ENCODE measurements around the gene GPR3.
A peak's percentile ranks its signal among the peaks of the same experiment; 100 is the strongest.

The GPR3 gene

DNA sequence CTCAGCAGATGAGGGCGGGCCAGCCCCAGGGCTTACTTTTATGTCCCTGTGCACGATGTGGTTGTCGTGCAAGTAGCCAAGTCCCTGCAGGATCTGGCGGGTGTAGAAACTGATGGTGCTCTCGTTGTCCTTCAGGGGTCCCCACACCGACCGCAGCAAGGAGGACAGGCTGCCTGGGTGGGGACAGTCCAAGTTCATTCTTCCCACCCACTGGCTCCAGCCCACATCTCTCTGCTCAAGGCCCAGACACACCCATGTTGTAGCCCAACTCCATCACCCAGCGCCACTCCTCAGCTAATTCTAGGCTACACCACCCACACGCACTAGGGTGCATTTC, 32.6 kb upstream of the GPR3 start:
- DNase-seq, result no peak

DNA sequence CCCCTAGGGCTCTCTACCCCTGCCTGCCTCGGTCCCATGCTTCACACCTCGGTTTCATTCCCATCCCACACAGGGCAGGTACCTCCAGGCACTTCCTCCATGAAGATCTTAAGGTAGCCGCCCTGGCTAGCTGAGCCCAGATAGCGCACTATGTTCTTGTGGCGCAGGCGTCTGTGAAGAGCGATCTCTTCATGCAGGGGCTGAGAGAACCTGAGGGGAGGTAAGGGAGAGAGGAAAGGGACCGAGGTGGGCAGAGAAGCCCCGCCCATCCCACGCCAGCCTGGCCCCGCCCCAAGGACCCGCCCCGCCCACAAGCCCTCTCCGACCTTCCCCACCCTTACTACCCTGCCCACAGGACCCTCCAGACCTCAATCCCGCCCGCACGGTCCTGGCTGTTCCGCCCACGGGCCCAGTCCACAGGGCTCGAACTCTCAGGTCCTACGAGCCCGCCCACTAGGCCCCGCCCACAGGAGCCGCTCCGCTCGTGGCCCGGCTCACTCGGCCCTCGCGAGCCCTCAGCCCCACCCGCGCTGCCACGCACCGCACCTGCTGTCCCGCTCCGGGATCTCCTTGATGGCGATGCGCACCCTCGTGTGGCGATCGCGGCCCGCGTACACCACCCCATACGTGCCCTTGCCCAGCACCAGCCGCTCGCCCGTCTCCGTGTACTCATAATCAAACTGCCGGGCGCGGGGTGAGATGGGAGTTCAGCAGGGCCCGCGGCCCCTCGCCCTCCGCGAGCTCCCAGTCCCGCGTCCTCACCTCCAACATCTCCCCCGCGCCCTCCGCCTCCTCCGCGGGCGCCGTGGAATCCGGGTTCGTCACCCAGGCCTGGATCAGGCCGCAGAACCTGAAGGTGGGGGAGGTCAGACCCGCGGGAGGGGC, 32.0 kb upstream of the GPR3 start:
- peak; percentile 37 for DNase-seq

DNA sequence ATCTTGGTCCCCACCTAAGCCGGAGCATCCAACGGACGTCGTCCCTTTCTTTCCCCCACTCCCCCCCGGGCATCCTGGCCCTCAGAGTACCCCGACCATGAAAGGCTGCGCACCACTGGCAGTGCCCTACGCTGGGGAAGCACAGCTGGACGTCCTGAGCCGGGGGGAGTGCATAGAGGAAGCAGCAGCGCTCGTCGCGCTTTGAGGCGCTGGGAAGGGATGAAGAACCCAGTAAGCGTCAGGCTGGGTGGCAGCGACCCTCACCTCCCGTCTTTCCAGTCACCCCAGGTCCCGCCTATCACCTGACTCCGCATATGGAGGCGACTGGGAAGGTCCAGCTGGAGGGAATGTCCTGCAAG, 31.4 kb upstream of the GPR3 start:
- DNase-seq, result no peak

DNA sequence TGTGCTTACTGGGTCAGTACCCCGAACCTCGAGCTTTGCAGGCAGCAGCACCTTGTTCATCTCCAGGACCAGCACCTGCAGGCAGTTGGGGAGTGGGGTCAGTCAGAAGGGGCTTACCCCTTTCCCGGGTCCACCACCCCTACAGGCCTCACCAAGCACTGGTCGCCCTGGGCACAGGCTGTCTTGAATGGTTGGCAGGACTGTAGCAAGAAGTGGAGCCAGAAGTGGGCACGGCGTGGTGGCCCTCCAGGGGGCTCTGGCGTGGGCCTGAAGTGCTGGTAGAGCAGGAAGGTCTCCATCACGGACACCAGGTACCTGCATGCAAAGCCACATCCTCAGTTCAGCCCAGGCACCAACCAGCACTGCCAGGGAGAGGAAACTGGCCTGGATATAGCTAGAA, 30.9 kb upstream of the GPR3 start:
- no peak for DNase-seq

DNA sequence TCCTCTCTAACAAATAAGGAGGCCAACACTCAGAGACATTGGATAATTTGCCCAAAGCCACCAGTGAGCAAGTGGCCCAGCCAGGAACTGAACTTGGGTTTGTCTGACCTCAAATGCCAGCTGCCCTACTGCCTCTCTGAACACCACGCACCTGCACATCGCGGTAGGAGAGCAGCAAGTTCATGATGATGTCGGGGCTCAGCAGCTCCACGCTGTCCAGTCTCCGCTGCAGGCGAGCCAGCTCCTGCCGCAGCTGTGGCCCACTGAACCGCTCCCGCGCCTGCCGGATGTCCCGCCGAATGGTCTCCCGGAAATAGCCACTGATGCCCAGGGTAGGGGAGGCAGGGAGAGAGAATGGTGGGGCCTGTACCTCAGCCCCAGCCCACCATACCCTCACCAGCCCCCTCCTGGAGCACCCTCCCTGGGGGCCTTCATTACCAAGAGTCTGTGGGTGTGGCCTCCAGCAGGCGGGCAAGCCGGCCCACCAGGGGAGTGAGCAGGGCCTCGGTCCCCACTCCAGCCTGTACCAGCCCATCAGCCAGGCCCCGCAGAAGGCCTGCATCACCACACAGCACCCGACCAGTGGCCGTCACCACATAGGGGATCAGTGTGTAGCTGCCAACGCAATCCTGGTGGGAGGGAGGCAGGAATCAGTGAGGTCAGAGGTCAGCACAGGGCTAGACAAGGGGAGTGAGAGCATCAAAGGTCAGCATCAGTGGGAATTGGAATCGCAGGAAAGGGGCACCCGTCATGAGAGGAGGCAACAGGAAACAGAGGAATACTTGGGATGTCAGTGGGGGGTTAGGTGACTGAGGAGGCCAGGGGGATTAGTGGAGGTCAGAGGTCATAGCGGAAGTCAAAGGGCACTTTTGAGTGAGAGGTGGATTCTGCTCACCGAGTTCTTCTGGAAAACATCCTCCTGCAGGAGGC, 28.4 kb upstream of the GPR3 start:
- DNase-seq, result no peak

DNA sequence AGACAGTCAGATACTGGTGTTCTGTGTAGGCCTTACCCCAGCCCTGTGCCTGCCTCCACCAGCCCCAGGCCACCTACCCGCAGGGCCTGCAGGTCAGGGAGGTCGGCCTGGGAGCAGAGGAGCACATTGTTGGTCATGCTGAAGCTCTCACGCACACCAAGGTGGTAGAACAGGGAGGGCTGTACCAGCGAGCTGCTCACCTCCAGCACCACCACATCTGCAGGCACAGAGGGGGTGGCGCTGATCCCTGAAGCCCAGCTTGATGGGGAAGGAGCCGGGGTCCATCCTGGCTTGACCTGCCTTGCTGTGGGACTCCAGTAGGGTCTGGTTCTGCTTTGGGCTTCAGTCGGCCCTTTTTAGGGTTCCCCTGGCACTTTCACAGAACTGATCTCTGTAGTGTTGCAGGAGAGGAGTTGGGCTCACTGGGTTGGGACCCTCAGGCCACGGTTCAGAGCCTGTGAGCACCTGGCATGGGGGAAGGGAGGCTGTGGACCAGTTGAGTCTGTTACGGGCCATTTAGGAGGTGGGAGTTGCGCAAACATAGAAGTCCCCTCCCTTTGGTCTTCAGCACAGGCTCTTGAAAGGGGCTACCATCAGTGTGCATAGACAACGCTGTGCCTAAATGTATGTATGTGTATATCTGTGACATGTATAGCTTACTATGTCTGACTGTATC, 27.6 kb upstream of the GPR3 start:
- DNase-seq, result no peak

DNA sequence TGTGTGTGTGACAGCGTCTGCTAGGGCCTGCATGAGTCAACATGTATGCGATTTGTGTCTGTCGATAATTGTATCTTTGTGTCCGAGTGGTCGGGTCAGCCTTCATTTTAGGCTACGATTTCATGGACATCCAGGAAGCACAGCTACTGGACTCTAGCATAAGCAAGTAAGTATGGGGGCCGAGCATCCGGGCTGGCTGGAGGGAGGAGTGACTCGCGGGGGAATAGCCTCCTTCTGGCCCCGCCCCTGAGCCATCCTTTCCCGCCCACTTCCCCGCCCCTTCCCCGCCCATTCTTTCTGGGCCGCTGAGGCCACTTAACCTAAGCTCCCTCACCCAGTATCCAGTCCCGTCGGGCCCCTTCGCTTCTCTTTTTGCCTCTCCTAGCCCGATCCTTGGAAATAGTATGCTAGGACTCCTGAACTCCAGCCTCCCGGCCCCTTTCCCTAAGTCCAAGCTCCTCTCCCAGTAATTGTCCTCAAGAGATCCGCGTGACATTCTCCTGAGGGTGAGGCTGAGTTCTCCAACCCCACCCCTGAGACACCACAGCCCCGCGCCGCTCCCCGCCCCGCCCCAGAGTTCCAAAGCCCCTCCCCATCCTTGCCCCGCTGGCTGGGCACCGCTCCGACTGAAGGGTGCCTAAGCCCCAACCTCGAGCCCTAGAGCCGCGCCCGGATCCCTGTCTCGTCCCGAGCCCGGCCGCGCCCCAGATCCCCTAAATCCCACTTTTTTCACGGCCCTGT, 26.9 kb upstream of the GPR3 start:
- peak; percentile 54 for DNase-seq

DNA sequence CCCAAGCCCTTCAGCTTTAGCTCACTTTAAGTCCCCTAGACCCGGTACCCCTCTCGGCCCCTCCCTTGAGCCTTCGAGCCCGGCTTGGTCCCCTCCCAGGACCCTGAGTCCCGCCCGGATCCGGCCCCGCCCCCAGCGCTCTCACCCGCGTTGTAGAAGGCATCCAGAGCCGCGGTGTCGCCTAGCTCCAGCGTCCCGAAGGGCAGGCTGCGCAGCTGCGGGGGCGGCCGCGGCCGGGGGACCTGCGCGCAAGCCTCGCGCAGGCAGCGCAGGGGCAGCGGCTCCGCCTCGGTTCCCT, 26.4 kb upstream of the GPR3 start:
- DNase-seq, result peak; percentile 52

DNA sequence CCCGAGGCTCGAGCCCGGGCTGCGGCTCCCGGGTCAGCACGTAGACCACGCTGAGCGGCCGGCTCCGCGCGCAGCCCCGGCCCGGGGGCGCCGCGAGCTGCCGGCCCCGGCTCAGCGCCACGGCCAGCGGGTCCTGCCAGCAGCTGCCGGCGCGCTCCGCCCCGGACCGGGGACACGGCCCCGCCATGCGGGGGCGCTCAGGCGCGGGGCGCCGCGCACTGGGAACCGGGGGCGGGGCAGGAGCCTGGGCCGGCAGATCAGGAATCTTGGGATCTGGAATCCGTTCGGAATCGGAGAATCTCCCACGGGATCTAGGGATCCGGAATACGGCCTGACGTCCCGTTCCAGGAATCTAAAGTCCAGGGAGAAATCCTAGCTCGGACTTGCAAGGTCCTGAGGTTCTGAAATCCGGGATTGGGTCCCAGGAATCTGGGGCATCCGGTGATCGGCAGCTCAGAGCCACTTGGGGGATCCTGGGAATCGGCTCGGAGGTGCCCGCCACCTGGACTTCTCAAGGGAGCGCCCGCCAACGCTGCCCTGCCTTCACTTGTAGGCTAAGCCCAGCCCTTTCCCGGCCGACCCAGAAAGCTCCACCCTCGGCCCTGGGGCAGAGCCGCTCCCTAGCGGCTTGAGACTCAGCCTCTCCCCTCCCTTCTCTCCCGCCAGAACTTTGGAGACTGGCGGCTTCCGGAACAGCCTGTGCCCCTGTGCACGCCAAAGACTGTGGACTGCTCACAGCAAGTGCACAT, 25.8 kb upstream of the GPR3 start, which contains the start of gene MAP3K6:
MAP3K6 (minus strand) TSS at position 551 of the 749 bp plus-strand sequence; CDS start at position 187, 364 bp downstream.
- DNase-seq, result peak; percentile 29

DNA sequence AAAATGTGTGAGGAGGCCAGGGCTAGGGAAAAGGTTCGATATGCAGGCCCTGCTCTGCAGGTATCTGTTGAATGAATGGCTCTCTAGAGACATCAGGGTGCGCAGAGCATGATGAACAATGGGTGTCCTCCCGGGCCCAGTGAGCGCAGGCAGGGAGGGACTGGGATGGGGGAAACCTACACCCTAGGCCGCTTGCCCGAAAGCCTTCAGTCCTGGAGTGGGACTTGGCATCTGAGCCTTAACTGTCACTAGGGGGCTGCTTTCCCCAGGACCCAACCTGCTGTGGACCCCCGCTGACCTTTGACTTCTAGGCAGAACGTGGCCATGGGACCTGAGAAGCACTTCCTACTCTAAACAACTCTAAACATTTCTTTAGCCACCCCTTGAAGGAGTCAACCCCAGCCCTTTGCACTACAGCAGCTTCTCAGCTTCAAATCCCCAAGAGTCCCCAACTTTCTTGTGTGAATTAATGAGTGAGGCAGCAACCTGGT, 25.2 kb upstream of the GPR3 start:
- DNase-seq, result no peak

DNA sequence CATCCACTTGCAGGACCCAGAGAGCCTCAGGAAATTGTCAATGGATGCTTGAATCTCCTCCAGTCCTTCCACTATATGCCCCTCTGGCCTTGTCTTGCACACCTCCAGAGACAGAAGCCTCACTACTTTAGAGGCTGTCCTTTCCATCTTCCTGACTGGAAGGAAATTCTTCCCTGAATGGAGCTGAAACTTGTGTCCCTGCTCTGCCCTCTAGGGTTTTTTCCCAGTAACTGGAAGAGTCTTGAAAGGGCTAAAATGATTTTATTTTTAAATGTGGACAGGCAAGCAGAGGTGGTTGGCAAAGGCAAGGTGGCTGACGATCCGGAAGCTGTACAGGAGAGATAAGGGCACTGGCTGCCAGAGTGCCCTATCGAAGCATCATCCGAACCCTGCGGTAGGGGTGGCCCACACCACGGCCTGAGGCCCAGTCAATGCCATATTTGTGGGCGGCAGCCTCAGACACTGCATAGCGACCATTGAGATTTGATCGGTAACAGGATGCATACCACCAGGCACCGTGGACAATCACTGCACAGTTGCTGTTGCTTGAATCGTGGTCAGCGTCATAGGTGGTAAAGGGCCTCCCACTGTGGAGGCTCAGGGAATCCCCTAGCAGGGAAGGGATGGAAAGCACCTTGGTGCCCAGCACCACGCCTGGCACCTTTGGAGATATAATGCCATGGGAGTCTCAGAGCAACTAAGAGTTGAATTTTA, 23.4 kb upstream of the GPR3 start:
- no peak for DNase-seq

DNA sequence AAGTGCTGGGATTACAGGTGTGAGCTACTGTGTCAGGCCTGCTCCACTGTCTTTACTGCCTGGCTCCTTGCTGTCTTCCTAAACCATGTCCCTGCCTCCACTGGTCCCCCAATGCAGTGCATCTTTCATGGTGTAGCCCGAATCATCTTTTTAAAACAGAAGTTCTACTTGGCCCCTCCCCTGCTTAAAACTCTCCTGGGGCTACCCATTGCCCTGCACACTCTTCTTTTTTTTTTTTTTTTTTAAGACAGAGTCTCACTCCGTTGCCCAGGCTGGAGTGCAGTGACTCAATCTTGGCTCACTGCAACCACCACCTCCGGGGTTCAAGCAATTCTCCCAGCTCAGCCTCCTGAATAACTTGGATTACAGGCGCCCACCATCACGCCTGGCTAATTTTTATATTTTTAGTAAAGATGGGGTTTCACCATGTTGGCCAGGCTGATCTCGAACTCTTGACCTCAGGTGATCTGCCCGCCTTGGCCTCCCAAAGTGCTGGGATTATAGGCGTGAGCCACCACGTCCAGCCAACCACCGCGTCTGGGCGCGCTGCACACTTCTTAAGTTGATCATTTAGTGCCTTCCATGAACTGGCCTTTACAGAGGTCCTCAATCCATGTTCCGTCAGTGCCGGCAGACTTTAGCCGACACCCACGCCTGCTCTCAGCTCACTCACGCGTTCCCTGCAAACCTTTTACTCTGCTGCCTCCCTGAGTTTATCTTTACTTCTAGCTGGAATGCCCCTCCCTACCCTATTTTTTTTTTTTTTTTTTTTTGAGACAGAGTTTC, 20.2 kb upstream of the GPR3 start:
- DNase-seq, result no peak

DNA sequence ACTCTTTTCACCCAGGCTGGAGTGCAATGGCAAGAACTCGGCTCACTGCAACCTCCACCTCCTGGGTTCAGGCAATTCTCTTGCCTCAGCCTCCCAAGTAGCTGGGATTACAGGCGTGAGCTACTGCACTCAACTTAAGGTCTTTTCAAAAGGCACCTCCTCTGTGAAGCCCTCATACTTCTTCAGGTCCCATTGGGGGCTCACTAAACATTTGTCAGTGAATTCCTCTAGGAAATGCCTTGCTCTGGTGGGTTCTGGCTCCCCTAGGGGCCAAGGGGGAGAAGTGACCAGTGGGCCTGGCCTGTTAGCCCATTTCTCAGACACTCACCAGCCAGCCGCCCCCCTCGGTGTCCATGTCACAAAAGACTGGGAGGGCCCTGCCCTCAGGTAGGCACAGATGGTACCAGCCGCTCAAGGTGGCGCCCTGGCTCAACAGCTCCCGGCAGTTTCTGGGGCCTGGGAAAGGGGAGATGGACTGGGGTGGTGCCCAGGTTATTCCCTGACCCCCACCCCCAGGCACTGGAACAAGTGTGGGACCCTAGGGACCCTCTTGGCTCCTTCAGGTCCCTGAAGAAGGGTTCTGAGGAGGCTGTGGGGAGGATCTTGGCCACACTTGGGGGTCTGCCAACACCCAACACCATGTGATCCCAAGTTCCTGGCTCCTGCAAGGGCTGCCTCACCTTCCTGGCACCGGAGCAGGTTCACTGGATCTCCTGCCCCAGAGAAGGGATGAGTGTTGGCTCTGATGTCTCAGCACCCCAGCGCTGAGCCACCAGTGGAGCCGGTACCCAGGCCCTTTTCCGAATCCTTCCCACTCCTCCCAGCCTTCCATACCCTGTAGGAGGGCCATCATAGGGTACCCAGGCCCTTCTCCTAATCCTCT, 19.4 kb upstream of the GPR3 start:
- DNase-seq, result no peak

DNA sequence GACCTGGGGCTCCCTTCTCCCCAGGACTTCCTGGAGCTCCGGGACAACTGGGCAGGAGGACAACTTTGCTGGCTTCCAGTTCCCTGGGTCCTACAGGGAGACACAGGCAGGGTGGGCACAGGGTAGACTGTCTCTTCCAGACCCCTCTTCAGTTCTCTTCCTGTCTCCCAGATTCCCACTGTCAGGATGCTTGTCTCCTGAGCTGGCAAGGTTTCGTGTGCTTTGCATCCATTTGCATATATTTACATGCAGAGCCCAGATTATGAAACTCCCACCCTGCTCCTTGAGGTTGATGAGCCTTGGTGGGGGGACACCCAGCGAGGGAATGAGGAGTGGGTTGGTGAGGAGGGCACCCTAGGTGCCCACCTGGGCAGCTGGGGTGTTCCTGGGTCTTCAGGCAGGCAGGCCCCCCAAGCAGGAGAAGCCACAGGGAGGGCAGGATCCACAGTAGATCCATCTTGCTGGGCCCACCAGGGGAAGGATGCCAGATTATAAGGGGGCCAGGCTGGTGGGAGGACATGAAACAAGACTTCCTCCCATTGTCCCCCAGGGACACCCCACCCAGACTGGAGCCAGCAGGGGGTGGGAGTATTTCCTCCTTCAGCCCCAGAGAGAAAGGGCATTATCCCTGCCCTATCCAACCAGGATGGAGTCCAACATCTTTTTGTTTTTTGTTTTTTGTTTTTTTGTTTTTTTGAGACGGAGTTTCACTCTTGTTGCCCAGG, 17.9 kb upstream of the GPR3 start, which contains the start of gene FCN3:
FCN3 (minus strand) TSS at position 463 of the 725 bp plus-strand sequence; CDS start at position 457, 6 bp downstream.
- DNase-seq, result no peak

DNA sequence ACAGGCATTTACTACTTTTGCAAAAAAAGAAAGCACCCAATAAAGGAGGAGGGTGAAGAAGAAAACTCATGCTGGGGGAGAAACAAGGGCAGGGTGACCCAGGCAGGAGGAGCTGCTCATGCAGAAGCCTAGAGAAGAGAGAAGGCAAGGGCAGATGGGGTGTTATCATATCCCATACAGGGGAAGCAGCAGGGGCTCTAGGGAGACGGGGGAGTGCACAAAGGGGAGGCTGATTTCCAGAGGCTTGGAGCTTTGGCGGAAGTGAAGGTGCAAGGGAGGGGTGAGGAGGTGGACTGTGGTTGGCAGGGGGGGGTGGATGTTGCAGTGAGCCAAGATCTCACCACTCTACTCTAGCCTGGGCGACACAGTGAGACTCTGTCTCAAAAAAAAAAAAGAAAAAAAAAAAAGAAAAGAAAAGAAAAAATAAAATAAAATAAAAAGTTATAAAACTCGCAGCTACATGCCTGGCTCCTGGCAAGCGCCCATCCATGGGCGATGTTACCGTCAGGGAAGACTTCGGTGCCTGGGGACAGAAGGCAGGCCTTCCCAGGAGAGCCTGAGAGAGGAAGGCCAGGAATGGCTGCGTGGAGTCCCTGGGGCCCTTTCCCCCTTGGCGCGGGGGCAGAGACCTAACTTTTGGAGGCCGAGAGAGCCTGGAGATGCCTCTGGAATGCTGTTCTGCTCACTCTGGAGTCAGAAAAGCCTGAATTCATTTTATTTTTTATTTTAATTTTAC, 14.5 kb upstream of the GPR3 start:
- no peak for DNase-seq

DNA sequence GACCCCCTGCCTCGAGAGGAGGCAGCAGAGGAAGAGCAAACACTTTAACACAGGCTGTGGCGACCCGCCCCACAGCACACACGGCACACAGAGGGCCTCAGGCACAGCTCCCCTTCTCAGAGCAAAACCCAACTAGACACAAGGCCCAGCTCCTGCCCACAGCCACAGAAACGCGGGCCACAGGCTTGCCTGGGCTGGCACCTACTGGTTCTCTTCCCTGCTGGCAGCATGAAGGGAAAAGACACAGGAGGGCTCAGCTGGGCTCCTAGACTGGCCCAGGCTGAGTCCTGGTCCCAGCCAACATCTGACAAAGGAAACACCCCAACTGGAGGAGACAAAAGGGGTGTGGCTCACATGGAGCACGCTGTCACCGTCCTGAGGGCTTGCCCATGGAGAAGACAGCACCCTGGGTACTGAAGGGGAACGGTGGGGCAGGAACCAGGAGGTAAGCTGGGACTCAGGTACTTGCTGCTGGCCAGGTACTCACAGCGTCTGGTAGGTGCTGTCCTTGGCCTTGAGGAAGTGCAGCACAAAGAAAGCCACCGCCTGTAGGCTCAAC, 12.8 kb upstream of the GPR3 start:
- DNase-seq, result no peak

DNA sequence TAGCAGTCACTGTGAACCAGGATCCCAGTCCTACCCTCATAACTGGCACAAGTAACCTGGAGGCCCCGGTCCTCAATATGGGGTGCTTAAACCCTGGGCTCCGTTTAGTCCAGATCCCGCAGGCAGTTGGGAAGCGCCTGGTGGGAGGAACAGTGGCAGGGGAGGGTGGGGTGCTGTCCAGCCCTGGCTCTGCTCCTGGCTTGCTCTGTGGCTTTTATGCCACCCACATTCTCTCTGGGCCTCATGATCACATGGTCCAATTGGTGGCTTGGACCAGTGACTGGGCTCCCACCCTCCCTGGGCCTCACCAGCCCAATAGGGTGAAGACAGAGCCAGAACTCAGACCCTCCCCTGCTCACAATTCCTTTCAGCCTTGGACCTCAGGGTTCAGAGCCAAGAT, 12.2 kb upstream of the GPR3 start:
- no peak for DNase-seq
